BE2C (cell line): ENCODE data around the gene CDC34.

ENCODE experiments used
- DNase-seq: peaks from one replicate; pipeline ENCODE4 v3.0.0-alpha.2; 2020
- H3K27me3 ChIP-seq: fragments of 250-450 bp; sonication (Bioruptor Pico); 2 replicates; pipeline ENCODE4 v1.5.1; 2020; ENCODE audit warnings: mild to moderate bottlenecking
- H3K36me3 ChIP-seq: fragments of 250-450 bp; sonication (Bioruptor Pico); 2 replicates; pipeline ENCODE4 v1.5.1; 2020; ENCODE audit warnings: mild to moderate bottlenecking
- H3K4me1 ChIP-seq: fragments of 250-450 bp; sonication (Bioruptor Pico); 2 replicates; pipeline ENCODE4 v1.5.1; 2020
- H3K4me3 ChIP-seq: 2 replicates; pipeline ENCODE4 v1.5.1; 2011; ENCODE audit warnings: low read depth, low read length
- H3K9me3 ChIP-seq: fragments of 250-450 bp; sonication (Bioruptor Pico); 2 replicates; pipeline ENCODE4 v1.5.1; 2020
- CTCF ChIP-seq: IDR thresholded peaks from 2 replicates; pipeline ENCODE4 v1.5.1; 2012; ENCODE audit warnings: mild to moderate bottlenecking, low read depth, low read length

CDC34 gene

GRCh38 chr19:589693-590395 lies 58.3 kb downstream of the CDC34 start, which contains the start of gene HCN2:
Gene HCN2, plus strand, starts transcription at chr19:589881. Its CDS starts 65 bp downstream, at chr19:589946.
- Histone ChIP-seq H3K27me3 (no peaks in the 10 kb centered on the region), H3K36me3 (no peaks in the 10 kb centered on the region), H3K4me3 (peak within 1 kb of the TSS; percentile 51), H3K4me1 (peaks cover 12% of the 10 kb centered on the region), H3K9me3 (no peaks in the 10 kb centered on the region)
- no peak for DNase-seq
- no peak for TF ChIP-seq CTCF

GRCh38 chr19:590396-590745 lies 58.8 kb downstream of the CDC34 start:
- no peaks in the 10 kb centered on the region for H3K27me3 ChIP-seq
- H3K9me3 ChIP-seq: no peaks in the 10 kb centered on the region
- H3K4me3 ChIP-seq: peak overlapping the region; percentile 43
- no peaks in the 10 kb centered on the region for H3K36me3 ChIP-seq
- peak; percentile 61 for DNase-seq
- peaks cover 12% of the 10 kb centered on the region for H3K4me1 ChIP-seq
- no peak for TF ChIP-seq CTCF

- H3K4me1 ChIP-seq: peaks cover 12% of the 10 kb centered on the region
- no peaks in the 10 kb centered on the region for H3K36me3 ChIP-seq
- no peaks in the 10 kb centered on the region for H3K27me3 ChIP-seq
- TF ChIP-seq CTCF: no peak
- H3K4me3 ChIP-seq: peak overlapping the region; percentile 43; the same call in 1 of the 2 replicates
- H3K9me3 ChIP-seq: no peaks in the 10 kb centered on the region
- no peak for DNase-seq
Observed at GRCh38 chr19:590750-591098, 59.2 kb downstream of the CDC34 start.

GRCh38 chr19:591099-591958 lies 59.8 kb downstream of the CDC34 start:
- no peaks in the 10 kb centered on the region for H3K9me3 ChIP-seq
- no peaks in the 10 kb centered on the region for H3K27me3 ChIP-seq
- peaks cover 12% of the 10 kb centered on the region for H3K4me1 ChIP-seq
- no peak for TF ChIP-seq CTCF
- H3K36me3 ChIP-seq: no peaks in the 10 kb centered on the region
- DNase-seq: no peak
- no peak overlapping the region for H3K4me3 ChIP-seq
